ENCODE results near the gene ARHGAP19.

The ARHGAP19 gene

DNA sequence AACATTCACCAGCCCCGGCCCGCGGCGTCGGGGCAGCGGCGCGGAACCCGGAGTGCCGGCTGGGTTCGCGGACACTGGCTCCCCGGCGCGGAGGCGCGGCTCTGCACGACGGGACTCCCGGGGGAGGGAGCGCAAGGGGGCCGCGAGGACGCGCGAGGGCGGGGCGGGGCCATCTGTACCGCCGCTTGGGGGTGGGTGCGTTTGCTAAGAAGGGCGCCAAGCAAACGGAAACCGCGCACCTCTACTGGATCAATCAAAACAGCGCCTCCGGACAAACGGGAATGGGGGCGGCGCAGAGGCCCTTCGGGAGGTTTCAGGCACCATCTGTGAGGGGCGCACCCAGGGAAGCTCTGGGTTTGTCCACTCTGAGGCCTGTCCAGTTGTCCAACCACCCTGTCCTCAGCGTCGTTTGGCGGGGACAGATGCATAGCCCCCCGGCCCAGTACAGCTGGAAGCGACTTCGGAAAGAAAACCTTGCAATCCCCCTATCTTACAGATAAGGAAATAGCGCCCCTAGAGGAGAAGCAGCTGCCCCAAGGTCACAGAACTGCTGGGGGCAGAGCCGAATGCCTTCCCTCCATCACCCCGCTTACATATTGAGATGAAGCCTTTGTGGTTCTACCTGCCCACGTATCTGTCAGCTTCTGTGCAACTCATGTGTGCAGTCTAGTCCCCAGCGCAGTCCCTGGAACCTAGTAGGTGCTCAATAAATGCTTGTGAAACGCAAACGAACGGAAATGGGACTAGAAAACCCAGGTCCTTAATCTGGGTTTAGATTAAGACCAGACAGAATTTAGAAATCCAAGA, 96.0 kb downstream of the ARHGAP19 start:
- peak; percentile 20 to 65 (median 38) for DNase-seq (ENCODE audit: low read depth in 3 of 3)

DNA sequence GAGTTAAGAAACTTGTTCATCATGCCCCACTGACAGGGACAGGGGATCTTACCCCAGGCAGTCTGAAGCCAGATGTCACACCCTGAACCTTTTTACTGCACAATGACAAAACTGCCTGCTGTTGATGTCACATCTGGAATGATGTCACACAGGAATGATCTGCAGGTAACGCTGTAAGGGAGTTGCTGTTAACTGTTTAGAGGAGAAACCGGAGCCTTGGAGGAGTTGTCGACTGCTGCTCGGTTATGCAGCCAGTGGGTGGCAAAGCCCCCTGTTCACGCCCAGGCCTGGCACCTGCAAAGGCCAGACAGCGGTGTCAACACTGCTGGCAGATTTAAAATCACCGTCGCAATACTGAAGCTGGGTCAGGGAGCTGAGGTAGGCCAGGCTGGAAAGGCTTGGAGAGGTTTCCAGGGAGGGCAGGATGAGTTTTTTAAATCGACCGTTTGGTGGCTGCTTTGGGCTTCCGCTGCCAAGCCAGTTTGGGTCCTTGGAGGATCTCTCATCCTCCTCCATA, 96.7 kb downstream of the ARHGAP19 start:
- no peak for DNase-seq (ENCODE audit: low read depth in 3 of 3)

DNA sequence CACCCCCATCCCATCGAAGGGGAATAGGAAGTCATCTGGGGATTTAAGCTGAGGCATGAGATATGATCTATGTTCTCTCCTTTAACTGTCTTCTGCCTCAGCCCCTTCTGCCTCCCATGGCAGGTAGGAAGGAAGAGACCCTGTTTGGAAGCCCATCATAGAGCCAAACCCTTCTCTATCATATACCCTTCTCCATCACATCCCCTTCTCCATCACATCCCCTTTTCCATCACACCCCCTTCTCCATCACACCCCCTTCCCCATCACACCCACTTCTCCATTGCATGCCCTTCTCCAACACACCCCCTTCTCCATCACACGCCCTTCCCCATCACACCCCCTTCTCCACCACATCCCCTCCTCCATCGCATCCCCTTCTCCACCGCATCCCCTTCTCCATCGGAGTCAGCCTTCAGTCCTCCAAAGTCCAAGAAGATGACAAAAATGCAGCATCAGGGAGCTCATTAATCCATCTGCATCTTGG, 99.4 kb downstream of the ARHGAP19 start:
- DNase-seq (ENCODE audit: low read depth in 3 of 3) = no peak

- DNase-seq (ENCODE audit: low read depth in 3 of 3) = no peak
These were observed 102.0 kb downstream of the ARHGAP19 start for GRCh38 chr10:97190450-97190849.

DNA sequence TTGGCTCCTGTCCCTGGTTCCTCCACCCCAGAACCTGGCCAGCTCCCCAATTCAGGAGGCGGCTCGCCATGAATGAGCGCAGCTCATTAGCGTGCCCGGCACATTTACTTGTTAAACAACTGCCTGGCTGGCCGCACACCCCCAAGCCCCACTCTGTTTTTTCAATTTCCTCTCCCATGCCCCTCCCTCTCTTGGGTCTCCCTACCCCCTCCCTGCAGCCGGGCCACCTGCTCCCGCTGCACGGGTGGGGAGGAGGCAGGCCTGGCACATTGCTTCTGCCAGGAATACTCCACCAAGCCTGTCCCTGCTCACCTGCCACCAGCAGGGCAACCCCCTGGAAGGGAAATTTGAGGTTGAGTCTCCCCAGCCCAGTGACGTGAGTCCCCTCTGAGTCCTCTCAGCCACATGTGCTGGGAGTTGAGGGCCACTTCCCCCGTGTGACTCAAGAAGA, 104.2 kb downstream of the ARHGAP19 start:
- DNase-seq (ENCODE audit: low read depth in 3 of 3) = no peak

- DNase-seq (ENCODE audit: low read depth in 3 of 3) = no peak
These were observed 105.5 kb downstream of the ARHGAP19 start for GRCh38 chr10:97186911-97187310.

GRCh38 chr10:97185326-97186058, 106.9 kb downstream of the ARHGAP19 start, which contains the start of gene SLIT1:
SLIT1 (minus strand) TSS chr10:97185959; CDS start chr10:97185674, 285 bp downstream.
- DNase-seq (ENCODE audit: low read depth in 3 of 3) = no peak

DNA sequence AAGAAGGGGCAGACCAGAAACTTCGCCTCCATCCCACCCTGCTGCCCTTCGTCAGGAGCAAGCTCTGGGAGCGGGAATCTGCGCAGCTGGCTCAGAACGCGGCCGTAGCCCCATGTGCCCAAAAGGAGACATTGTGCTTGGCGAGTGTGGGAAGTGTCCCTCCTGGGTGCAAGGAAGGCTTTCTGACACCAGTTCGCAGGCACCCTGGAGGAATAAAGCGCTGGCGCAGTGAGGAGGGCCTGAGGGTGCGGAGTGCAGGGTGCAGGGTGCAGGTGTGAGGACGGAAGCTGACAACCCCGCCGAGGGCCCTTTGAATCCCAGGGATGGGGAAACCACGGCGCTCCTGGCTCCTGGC, 107.5 kb downstream of the ARHGAP19 start:
- no peak for DNase-seq (ENCODE audit: low read depth in 3 of 3)

DNA sequence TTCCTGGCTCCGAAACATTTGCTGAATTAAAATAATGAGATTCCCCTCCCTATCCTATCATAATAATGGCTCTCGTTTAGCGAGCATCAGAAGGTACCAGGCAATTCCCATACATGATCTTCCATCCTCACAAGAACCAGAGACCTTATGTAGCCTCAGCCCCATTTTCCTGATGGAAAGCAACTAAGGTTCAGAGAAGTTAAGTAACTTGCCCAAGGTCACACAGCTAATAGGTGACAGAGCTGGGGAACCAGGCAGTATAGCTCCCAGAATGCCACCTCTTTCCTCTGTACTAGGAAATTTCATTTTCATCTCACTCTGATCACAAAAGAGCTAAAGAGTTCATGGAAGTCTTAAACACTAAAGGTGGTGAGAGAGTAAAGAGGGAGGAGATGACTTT, 109.1 kb downstream of the ARHGAP19 start:
- DNase-seq (ENCODE audit: low read depth in 3 of 3) = no peak

GRCh38 chr10:97182288-97182990, 110.0 kb downstream of the ARHGAP19 start:
- no peak for DNase-seq (ENCODE audit: low read depth in 3 of 3)

- no peak for DNase-seq (ENCODE audit: low read depth in 3 of 3)
These were observed 111.5 kb downstream of the ARHGAP19 start for GRCh38 chr10:97180986-97181385.

GRCh38 chr10:97180363-97180755, 112.1 kb downstream of the ARHGAP19 start:
- DNase-seq (ENCODE audit: low read depth in 3 of 3) = no peak

GRCh38 chr10:97179731-97180362, 112.6 kb downstream of the ARHGAP19 start:
- no peak for DNase-seq (ENCODE audit: low read depth in 3 of 3)

GRCh38 chr10:97179311-97179710, 113.1 kb downstream of the ARHGAP19 start:
- no peak for DNase-seq (ENCODE audit: low read depth in 3 of 3)

DNA sequence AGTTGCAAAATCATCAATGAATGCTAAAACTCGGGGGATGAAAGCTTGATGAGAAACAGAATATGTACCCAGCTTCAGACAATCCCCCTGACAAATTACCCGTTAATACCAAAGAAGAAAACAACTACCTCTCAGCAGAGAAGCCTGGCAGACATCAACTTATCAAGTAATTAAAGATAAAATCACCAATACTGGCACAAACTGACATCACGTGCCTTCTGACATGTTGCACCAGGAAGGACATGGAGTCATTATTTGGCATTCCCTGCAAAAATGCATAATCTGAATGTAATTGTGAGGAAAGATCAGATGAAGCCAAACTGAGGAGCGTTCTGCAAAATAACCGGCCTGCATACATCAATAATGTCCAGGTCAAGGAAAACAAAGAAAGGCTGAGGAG, 114.4 kb downstream of the ARHGAP19 start:
- DNase-seq (ENCODE audit: low read depth in 3 of 3) = no peak

DNA sequence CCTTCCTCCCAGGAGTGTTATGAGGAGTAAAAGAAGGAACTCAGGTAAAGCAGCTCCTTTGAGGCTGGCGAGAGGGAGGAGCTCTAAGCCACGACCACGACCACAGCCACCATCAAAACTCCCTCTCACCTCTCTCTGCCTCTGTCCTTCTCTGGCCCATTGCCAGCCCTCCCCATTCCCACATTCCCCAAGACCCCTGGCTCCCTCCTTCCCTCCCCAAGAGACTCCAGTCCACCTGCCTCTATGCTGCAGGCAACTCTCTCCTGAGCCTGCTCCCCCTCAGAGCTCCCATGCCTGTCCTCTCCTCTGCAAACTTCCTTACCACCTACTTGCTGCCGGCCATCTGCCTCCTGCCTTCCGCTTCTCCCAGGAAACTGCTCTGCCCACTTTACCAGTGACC, 116.2 kb downstream of the ARHGAP19 start:
- DNase-seq (ENCODE audit: low read depth in 3 of 3) = no peak

DNA sequence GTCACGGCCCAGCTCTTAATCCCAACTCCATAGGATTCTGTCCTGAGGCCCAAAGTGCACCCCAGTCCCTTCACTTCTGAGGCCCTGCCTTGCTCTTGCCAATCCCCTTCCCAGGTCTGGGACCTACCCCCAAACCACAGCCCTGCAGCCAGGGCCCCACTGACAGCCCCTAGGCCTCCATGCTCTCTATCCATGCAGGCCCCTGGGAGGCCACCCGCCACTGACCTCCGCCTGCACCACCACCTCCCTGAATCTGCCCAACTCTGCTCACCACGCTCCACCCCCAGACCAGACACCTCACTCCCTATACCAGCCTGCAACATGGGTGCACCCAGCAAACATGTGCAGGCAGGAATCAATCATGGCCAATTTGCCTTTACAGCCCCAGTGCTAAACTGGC, 116.9 kb downstream of the ARHGAP19 start:
- no peak for DNase-seq (ENCODE audit: low read depth in 3 of 3)

DNA sequence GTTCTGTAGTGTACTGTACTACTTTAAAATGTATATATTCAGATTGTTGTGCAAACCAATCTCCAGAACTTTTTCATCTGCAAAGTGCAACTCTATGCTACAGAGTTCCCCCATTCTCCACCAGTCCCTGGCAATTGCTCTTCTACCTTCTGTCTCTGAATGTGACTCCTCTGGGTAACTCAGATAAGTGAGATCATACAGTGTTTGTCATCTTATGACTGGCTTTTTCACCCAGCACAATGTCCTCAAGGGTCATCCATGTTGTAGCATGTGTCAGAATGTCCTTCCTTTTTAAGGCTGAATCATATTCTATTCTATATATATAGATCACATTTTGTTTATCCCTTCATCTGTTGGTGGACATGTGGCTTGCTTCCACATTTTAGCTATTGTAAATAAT, 117.5 kb downstream of the ARHGAP19 start:
- no peak for DNase-seq (ENCODE audit: low read depth in 3 of 3)

GRCh38 chr10:97174276-97174775, 118.1 kb downstream of the ARHGAP19 start:
- DNase-seq (ENCODE audit: low read depth in 3 of 3) = no peak

GRCh38 chr10:97173036-97173435, 119.4 kb downstream of the ARHGAP19 start:
- DNase-seq (ENCODE audit: low read depth in 3 of 3) = no peak

Data from stimulated activated CD4-positive, alpha-beta T cell treated with anti-CD3 and anti-CD28 coated beads, TNF-alpha, amount 100 ng/mL, for 48 hours (primary cell).